GM19351 (cell line): ENCODE results near the gene KIF5B.
"Not testable (repeated sequence)": the region's sequence is repeated elsewhere in the genome, so short reads cannot be mapped to it uniquely, and the experiment has no call there.

ENCODE experiments used
- ATAC-seq: cut with Tn5 transposase; IDR thresholded peaks from one replicate; pipeline ENCODE4 v1.9.1; 2021; ENCODE audit warnings: mild to moderate bottlenecking, moderate library complexity; ENCODE audit not compliant: unreplicated experiment

Gene KIF5B

DNA sequence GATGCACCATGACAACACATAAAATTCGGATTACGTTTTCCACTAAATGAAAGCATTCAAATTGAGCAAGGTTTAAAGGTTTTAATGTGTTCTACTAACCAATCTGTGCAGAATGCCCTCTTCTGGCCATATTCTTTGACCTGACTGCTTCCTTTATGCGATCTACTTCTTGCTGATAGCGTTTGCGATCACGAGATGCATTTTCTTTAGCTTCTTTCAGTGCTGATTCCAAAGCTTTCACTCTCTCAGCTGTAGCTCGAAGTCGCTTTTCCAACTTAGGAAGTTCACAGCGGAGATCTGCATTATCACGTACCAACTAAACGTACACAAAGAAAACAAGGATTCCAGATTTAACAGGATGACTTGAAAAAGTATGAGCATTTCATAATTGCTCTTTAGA is 39.2 kb downstream of the KIF5B start:
- no peak for ATAC-seq

- ATAC-seq: no peak
These were observed 40.8 kb downstream of the KIF5B start for GRCh38 chr10:32015386-32015785.

DNA sequence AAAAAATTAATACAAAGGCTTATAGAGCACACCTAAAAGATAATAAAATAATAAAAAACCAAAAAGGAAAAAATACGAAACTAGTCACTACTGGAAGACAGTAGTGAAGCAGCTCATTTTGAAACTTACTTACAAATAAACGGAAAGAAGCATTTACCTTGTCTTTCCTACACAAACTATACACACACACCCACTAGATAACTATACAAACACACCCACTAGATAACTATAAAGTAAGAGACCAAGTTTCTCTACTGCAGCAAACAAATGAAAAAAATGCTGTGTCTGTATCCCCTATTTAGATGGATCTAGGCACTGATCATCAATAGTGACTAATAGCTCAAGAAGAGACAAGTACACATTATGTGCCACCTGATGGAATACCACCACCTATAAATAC is 49.2 kb downstream of the KIF5B start:
- no peak for ATAC-seq

- ATAC-seq: peak; percentile 84
These were observed 51.2 kb downstream of the KIF5B start for GRCh38 chr10:32005050-32005449.

DNA sequence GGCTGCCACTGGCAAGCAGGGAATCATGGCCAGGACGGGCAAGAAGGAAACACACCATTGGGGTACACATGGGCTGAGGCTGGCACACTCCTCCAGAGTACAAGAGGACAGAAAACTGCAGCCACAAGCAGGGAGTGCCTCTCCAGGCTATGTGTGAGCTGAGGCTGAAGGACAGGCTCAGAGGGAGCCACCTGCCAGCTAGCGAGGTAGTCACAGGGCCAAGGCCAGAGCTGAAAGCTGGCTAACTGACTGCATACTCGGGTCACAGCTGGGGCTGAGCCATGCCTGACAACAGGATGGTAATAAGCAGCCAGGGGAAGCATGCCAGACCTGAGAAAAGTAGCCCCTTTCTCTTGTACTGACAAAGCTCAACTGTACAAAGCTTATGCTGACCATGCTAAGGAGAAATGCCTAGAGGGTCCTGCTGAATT is 52.0 kb downstream of the KIF5B start:
- no peak for ATAC-seq

DNA sequence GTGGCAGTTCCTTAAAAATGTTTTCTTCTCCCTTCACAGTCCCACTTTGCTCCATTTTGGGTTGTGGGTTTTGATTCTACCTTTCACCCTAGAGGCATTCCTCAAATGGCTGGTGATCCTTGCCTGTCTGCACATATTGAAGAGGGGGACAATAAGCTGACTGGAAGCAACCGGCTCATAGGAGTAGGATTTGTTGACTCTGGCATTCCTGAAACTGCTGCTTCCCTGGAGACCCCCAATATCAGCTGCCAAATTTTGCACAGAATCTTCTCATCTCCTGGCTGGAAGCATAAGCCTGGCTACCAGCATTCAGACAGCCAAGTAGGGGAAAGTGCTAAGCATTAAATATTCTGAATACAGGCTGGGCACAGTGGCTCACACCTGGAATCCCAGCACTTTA is 53.7 kb downstream of the KIF5B start:
- no peak for ATAC-seq

GRCh38 chr10:32000937-32001336 is 55.3 kb downstream of the KIF5B start:
- no peak for ATAC-seq

- no peak for ATAC-seq
These were observed 56.4 kb downstream of the KIF5B start for GRCh38 chr10:31999836-32000235.

- ATAC-seq: no peak
These were observed 57.1 kb downstream of the KIF5B start for GRCh38 chr10:31999070-31999660.

DNA sequence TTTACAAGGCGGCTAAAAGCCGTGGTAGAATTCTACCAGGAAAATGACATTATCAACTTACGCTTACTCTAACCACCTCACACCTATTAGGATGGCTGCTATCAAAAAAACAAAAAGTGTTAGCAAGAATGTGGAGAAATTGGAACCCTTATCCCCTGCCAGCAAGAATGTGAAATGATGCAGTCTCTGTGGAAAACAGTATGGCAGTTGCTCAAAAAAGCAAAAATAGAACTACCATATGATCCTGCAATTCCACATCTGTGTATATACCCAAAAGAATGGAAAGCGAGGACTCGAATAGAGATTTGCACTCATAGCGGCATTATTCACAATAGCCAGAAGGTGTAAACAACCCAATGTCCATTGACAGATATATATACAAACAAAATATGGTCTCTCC is 61.3 kb downstream of the KIF5B start:
- ATAC-seq: no peak

- ATAC-seq: no peak
These were observed 65.3 kb downstream of the KIF5B start for GRCh38 chr10:31990937-31991336.

DNA sequence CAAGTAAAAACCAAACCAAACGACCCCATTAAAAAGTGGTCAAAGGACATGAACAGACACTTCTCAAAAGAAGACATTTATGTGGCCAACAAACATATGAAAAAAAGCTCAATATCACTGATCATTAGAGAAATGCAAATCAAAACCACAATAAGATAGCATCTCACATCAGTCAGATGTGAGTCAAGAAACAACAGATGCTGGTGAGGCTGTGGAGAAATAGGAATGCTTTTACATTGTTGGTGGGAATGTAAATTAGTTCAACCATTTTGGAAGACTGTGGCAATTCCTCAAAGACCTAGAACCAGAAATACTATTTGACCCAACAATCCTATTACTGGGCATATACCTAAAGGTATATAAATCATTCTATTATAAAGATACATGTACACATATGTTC is 68.4 kb downstream of the KIF5B start:
- ATAC-seq: not testable (repeated sequence)

DNA sequence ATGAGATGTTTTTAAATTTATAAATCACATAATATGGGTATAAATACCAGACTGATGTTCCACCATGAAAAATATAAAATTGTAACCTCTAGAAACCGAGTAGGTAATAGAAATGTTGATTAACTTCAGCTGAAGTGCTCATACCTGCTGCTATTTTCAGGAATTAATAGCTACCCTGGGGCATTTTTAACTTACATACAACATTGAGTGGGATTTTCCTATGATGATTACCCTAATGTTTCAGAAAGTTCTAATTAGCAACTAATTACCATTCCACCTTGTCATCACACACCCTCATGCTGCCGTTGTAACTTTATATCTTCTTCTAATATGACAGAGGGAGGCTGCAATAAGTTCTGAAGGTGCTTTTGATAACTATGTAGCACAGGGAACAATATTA is 74.1 kb downstream of the KIF5B start:
- no peak for ATAC-seq

- ATAC-seq: no peak
These were observed 75.8 kb downstream of the KIF5B start for GRCh38 chr10:31980471-31980870.

GRCh38 chr10:31979071-31979470 is 77.2 kb downstream of the KIF5B start:
- ATAC-seq: not testable (repeated sequence)

DNA sequence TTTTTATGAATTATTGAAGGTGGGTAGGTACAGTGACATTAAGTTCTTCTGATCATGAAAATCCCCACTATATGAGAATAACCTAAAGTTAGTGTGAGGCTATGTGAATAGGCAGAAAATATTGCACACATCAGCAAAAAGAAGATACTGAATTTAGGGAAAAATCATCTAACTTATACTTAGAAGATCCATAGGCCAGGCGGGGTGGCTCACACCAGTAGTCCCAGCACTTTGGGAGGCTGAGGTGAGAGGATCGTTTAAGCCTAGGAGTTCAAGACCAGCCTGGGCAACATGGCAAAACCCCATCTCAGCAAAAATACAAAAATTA is 78.1 kb downstream of the KIF5B start:
- ATAC-seq: no peak

GRCh38 chr10:31977440-31978155 is 78.6 kb downstream of the KIF5B start:
- no peak for ATAC-seq

GRCh38 chr10:31975157-31975765 is 81.0 kb downstream of the KIF5B start:
- ATAC-seq: no peak

DNA sequence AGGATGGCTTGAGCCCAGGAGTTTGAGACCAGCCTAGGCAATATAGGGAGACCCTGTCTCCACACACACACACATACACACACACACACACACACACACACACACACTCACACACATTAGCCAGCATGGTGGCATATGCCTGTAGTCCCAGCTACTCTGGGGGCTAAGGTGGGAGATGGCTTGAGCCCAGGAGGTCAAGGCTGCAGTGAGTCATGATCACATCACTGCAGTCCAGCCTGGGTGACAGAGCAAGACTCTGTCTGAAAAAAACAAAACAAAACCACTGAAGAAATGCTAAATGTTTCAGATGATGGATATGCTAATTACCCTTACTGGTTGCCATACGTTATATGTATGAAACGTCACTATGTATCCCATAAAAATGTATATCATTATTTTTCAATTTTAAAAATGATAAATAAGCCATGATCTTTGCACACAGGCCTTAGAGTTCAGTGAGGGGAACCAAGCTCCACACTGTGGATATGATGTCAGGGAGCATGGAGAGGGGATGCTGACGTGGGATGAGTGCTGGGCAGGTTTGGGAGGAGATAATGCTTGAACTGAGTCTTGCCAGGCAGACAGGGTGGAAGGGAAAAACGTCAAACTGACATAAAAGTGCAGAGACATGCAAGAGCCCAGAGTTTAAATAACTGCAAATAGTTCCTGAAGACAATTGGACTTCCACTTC is 81.6 kb downstream of the KIF5B start:
- no peak for ATAC-seq

- no peak for ATAC-seq
These were observed 83.6 kb downstream of the KIF5B start for GRCh38 chr10:31972519-31973041.

GRCh38 chr10:31969847-31970246 is 86.4 kb downstream of the KIF5B start:
- ATAC-seq: not testable (repeated sequence)

- ATAC-seq: no peak
These were observed 92.6 kb downstream of the KIF5B start for GRCh38 chr10:31963589-31963980.
